IMR-90 (cell line): ENCODE results near the gene ARHGEF7. TPM values are rescaled to one million over a fixed set of nuclear protein-coding genes. Genes with fewer than 3 reads are reported as not detected.
A peak's percentile ranks its signal among the peaks of the same experiment; 100 is the strongest.
"Not testable (repeated sequence)": the region's sequence is repeated elsewhere in the genome, so short reads cannot be mapped to it uniquely, and the experiment has no call there.

Source experiments
- ATAC-seq: fragments of 200-7000 bp; cut with Tn5 transposase; 2 replicates; pipeline ENCODE4 v1.9.1; 2020; ENCODE audit warnings: low read depth, mild to moderate bottlenecking, moderate library complexity
- BruUV-seq: library from RNA; stranded (reverse); fragments of 400-500 nt; replicated peaks from 2 replicates; lab custom pipeline; 2021; lab: Mats Ljungman, UMichigan
- CTCF ChIA-PET: fragments of 300-600 bp; formaldehyde crosslinking; extraction: SDS; loops from one replicate; lab custom pipeline; 2021; ENCODE audit warnings: antibody characterized with exemption; lab: Yijun Ruan, JAX
- POLR2A ChIA-PET: fragments of 300-600 bp; sonication (Branson Sonifier 250); formaldehyde crosslinking; loops from one replicate; lab custom pipeline; 2022; ENCODE audit warnings: antibody characterized with exemption; ENCODE audit not compliant: unreplicated experiment; lab: Charles Lee
- DNase-seq: peaks from one replicate; pipeline ENCODE4 v3.0.0; 2013
- H2AFZ ChIP-seq: replicated peaks from 2 replicates; pipeline ENCODE3; 2013; ENCODE audit warnings: low read length, mild to moderate bottlenecking; ENCODE audit not compliant: poor library complexity
- H2AK5ac ChIP-seq: 2 replicates; pipeline ENCODE4 v1.6.1; 2013; ENCODE audit warnings: low read depth, low read length, inconsistent platforms
- H2AK9ac ChIP-seq: replicated peaks from 2 replicates; pipeline ENCODE3; 2013; ENCODE audit warnings: mild to moderate bottlenecking, low read depth, low read length, moderate library complexity; ENCODE audit not compliant: poor library complexity
- H2BK120ac ChIP-seq: 2 replicates; pipeline ENCODE4 v1.6.1; 2013; ENCODE audit warnings: low read depth, low read length, inconsistent platforms
- H2BK15ac ChIP-seq: 3 replicates; pipeline ENCODE4 v1.6.1; 2013; ENCODE audit warnings: low read depth, low read length, inconsistent platforms
- H2BK20ac ChIP-seq: 2 replicates; pipeline ENCODE4 v1.6.1; 2013; ENCODE audit warnings: low read depth, mild to moderate bottlenecking, inconsistent platforms, low read length, moderate library complexity
- H2BK5ac ChIP-seq: 2 replicates; pipeline ENCODE4 v1.6.1; 2013; ENCODE audit warnings: mild to moderate bottlenecking, low read depth, low read length, inconsistent platforms; ENCODE audit not compliant: poor library complexity, severe bottlenecking
- H3K14ac ChIP-seq: replicated peaks from 2 replicates; pipeline ENCODE4 v1.6.1; 2013; ENCODE audit warnings: low read depth, low read length, inconsistent platforms
- H3K18ac ChIP-seq: 2 replicates; pipeline ENCODE4 v1.6.1; 2013; ENCODE audit warnings: low read depth, low read length, control low read depth
- H3K23ac ChIP-seq: 2 replicates; pipeline ENCODE4 v1.6.1; 2013; ENCODE audit warnings: low read depth, low read length, inconsistent platforms
- H3K27ac ChIP-seq: 2 replicates; pipeline ENCODE4 v1.5.1; 2013; ENCODE audit warnings: mild to moderate bottlenecking, control low read depth, low read length; ENCODE audit not compliant: insufficient read depth
- H3K27me3 ChIP-seq: 2 replicates; pipeline ENCODE4 v1.6.1; 2013; ENCODE audit warnings: low read length; ENCODE audit not compliant: control insufficient read depth, insufficient read depth
- H3K36me3 ChIP-seq: 2 replicates; pipeline ENCODE4 v1.6.1; 2013; ENCODE audit warnings: low read length, mixed read lengths; ENCODE audit not compliant: control insufficient read depth, insufficient read depth
- H3K4ac ChIP-seq: 2 replicates; pipeline ENCODE4 v1.6.1; 2013; ENCODE audit warnings: low read depth, low read length, inconsistent platforms
- H3K4me1 ChIP-seq: 2 replicates; pipeline ENCODE4 v1.6.1; 2013; ENCODE audit warnings: low read length, mixed read lengths; ENCODE audit not compliant: control insufficient read depth, insufficient read depth
- H3K4me2 ChIP-seq: 2 replicates; pipeline ENCODE4 v1.6.1; 2013; ENCODE audit warnings: low read depth, mild to moderate bottlenecking, control low read depth, low read length, moderate library complexity
- H3K4me3 ChIP-seq: 2 replicates; pipeline ENCODE4 v1.5.1; 2013; ENCODE audit warnings: low read depth, mild to moderate bottlenecking, control low read depth, low read length, moderate library complexity; ENCODE audit not compliant: insufficient read depth
- H3K56ac ChIP-seq: 2 replicates; pipeline ENCODE4 v1.6.1; 2013; ENCODE audit warnings: low read length, inconsistent platforms; ENCODE audit not compliant: insufficient read depth; ENCODE audit errors: extremely low read depth
- H3K79me1 ChIP-seq, 2 experiments: 2 replicates each; pipeline ENCODE4 v1.6.1; 2013; ENCODE audit warnings: low read length in 2 of 2, inconsistent platforms in 1 of 2, low read depth in 1 of 2
- H3K9ac ChIP-seq: 2 replicates; pipeline ENCODE4 v1.6.1; 2013; ENCODE audit warnings: low read depth, low read length, control low read depth
- H3K9me1 ChIP-seq: 2 replicates; pipeline ENCODE4 v1.6.1; 2013; ENCODE audit warnings: low read length, inconsistent platforms; ENCODE audit not compliant: insufficient read depth
- H3K9me3 ChIP-seq: 2 replicates; pipeline ENCODE4 v1.6.1; 2013; ENCODE audit warnings: low read length; ENCODE audit not compliant: control insufficient read depth, insufficient read depth
- H4K20me1 ChIP-seq: 2 replicates; pipeline ENCODE4 v1.6.1; 2013; ENCODE audit warnings: low read length, inconsistent platforms; ENCODE audit not compliant: insufficient read depth
- H4K5ac ChIP-seq: 2 replicates; pipeline ENCODE4 v1.6.1; 2013; ENCODE audit warnings: mild to moderate bottlenecking, low read depth, low read length, control low read depth
- H4K8ac ChIP-seq, 2 experiments: 2 replicates each; pipeline ENCODE4 v1.6.1; 2013; ENCODE audit warnings: low read depth in 2 of 2, low read length in 2 of 2, control low read depth in 1 of 2, inconsistent platforms in 1 of 2
- H4K91ac ChIP-seq: 2 replicates; pipeline ENCODE4 v1.6.1; 2013; ENCODE audit warnings: low read depth, low read length, inconsistent platforms; ENCODE audit not compliant: insufficient read depth
- FOS ChIP-seq: fragments of 150-350 bp; IDR thresholded peaks from 2 replicates; pipeline ENCODE4 v1.6.1; 2016; ENCODE audit warnings: low read depth, low read length
- NFE2L2 ChIP-seq: fragments of 150-350 bp; IDR thresholded peaks from 2 replicates; pipeline ENCODE4 v1.6.1; 2016; ENCODE audit warnings: low read depth, mild to moderate bottlenecking, low read length
- WGBS, 2 experiments: methylation state at CpG; one replicate each; pipeline versions ENCODE4 v1.1.5 to v1.1.7; 2013; ENCODE audit warnings: missing lambda C conversion rate in 2 of 2; ENCODE audit not compliant: insufficient read length in 1 of 2; ENCODE audit errors: extremely low coverage in 2 of 2; 5-methylcytosine and 5-hydroxymethylcytosine counted together
- dilution Hi-C: fragments of 300-500 bp; cut with HindIII; formaldehyde crosslinking; loops from one replicate; pipeline ENCODE4 v1.14.3; 2018; ENCODE audit warnings: low sequenced_read_pairs; ENCODE audit not compliant: unreplicated experiment
- in situ Hi-C: fragments of 300-500 bp; cut with MboI; formaldehyde crosslinking; loops from 3 replicates; pipeline ENCODE4 v1.14.3; 2019; ENCODE audit warnings: low sequenced_read_pairs, inconsistent platforms, mixed read lengths
- intact Hi-C: fragments of 100-400 bp; cut with micrococcal nuclease; formaldehyde crosslinking; loops from 2 replicates; pipeline ENCODE4 v1.10.0; 2022
- polyA plus RNA-seq, 3 experiments: library from polyadenylated mRNA; depleted of rRNA; stranded (reverse); fragments of >200 nt; gene quantifications; 2 replicates each; pipeline ENCODE4 v1.2.3, GENCODE V29; 2012; ENCODE audit warnings: low replicate concordance in 1 of 3
- total RNA-seq: library from RNA; depleted of rRNA; stranded (reverse); fragments of >200 nt; gene quantifications from 2 replicates; pipeline ENCODE4 v1.2.3, GENCODE V29; 2012
- TF ChIP-seq, protein P1 (sequence below): conservative IDR thresholded peaks from 2 replicates; pipeline ENCODE4 v1.5.1; 2012; ENCODE audit warnings: mild to moderate bottlenecking, low read depth, low read length, improper control_type of control experiment

Gene ARHGEF7
- total and polyA plus RNA-seq, 2 of the 4 experiments (the other 2 are of a cell fraction) = 32.9 to 59.0 TPM

DNA sequence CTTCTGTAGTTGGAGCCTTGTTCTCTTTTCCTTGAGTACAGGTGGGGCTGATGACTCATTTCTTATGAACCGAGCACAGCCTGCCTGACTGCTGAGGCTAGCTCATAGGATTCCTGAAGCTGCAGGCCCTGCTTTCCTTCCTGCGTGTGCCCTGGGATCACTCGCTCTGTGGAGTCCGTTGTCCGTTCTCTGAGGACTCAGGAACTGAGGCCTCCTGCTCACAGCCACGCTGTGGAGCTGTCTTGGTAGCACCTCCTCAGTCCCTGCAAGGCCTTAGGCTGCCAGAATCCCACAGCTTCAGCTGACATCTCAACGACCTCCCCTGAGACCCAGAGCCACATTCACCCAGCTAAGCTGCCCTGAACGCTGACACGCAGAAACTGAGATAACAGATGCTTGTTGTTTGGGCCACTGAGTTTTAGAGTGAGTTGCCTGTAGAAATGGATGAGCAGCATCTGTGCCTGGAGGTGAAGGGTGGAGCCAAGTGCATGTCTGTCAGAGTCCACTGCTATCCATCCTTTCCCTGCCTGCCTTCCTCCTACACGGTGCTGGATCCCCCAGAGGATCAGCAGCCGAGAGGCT, 72.9 kb downstream of the ARHGEF7 start:
- H3K4me2 ChIP-seq = peak overlapping the region; percentile 6; the same call in 1 of the 2 replicates
- CTCF ChIA-PET = no interaction called here

DNA sequence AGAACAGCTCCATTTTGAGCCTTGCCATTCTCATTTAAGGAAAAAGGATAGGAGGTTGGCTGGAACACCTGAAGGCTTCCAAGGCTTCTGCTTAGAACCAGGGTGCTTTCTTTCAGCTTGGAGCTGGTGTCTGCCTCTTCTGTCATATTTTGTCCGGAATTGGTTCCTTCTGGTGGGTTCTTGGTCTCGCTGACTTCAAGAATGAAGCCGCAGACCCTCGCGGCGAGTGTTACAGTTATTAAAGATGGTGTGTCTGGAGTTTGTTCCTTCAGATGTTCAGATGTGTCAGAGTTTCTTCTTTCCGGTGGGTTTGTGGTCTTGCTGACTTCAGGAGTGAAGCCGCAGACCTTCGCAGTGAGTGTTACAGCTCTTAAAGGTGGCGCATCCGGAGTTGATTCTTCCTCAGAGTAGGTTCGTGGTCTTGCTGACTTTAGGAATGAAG, 74.0 kb downstream of the ARHGEF7 start:
- H2AK9ac ChIP-seq, dilution Hi-C loops, H3K4me1 ChIP-seq, H3K4me2 ChIP-seq, H3K36me3 ChIP-seq, ATAC-seq, H3K27me3 ChIP-seq, H4K8ac ChIP-seq, intact Hi-C loops, H4K91ac ChIP-seq, H3K9me3 ChIP-seq, H2AFZ ChIP-seq, CTCF ChIA-PET, H2AK5ac ChIP-seq, H2BK120ac ChIP-seq, POLR2A ChIA-PET, in situ Hi-C loops, H2BK20ac ChIP-seq, H3K56ac ChIP-seq, H3K27ac ChIP-seq, DNase-seq, H3K4me3 ChIP-seq, H3K4ac ChIP-seq, BruUV-seq, H3K9ac ChIP-seq, H3K23ac ChIP-seq, H3K14ac ChIP-seq, H2BK15ac ChIP-seq, H4K5ac ChIP-seq, H3K18ac ChIP-seq, H2BK5ac ChIP-seq: not testable (repeated sequence)
- Histone ChIP-seq H3K79me1 (peaks cover 26 to 81% of the 10 kb centered on the region in 2 experiments), H3K9me1 (peaks cover 26% of the 10 kb centered on the region), H4K20me1 (peaks cover 51% of the 10 kb centered on the region)
- WGBS, 2 experiments = no CpG with 5 or more reads among the region's 12 CpGs

More for the DNA sequence above, 72.9 kb downstream of the ARHGEF7 start:
- Histone ChIP-seq H4K20me1 (peaks cover 58% of the 10 kb centered on the region), H3K9me3 (no peaks in the 10 kb centered on the region), H3K4ac (0 out of 2 replicates have a peak overlapping the region, but pooled peaks have one; percentile 10), H2BK15ac (no peak overlapping the region), H3K36me3 (no peaks in the 10 kb centered on the region), H2BK120ac (no peak overlapping the region), H3K56ac (no peak overlapping the region), H2BK5ac (no peak overlapping the region), H4K5ac (no peak overlapping the region), H3K23ac (no peak overlapping the region), H2AFZ (peak overlapping the region; percentile 47), H2BK20ac (no peak overlapping the region), H3K79me1 (peaks cover 26 to 81% of the 10 kb centered on the region in 2 experiments), H3K9me1 (peaks cover 26% of the 10 kb centered on the region), H3K18ac (no peak overlapping the region), H2AK9ac (peak overlapping the region; percentile 65), H3K4me1 (peaks cover 7% of the 10 kb centered on the region), H4K8ac (no peak overlapping the region), H3K4me3 (no peak overlapping the region), H3K27me3 (no peaks in the 10 kb centered on the region), H3K27ac (no peak overlapping the region), H4K91ac (no peak overlapping the region), H3K14ac (peak overlapping the region; percentile 24; the same call in 1 of the 2 replicates), H2AK5ac (peak overlapping the region; percentile 49; the same call in 1 of the 2 replicates), H3K9ac (no peak overlapping the region)
- in situ Hi-C loops = no loop called here
- ATAC-seq = peak; percentile 78
- WGBS, 2 experiments = 53% methylated on average over 6 of the region's 11 CpGs; no CpG with 5 or more reads in 1 of the 2 experiments
- TF ChIP-seq, protein P1, sequence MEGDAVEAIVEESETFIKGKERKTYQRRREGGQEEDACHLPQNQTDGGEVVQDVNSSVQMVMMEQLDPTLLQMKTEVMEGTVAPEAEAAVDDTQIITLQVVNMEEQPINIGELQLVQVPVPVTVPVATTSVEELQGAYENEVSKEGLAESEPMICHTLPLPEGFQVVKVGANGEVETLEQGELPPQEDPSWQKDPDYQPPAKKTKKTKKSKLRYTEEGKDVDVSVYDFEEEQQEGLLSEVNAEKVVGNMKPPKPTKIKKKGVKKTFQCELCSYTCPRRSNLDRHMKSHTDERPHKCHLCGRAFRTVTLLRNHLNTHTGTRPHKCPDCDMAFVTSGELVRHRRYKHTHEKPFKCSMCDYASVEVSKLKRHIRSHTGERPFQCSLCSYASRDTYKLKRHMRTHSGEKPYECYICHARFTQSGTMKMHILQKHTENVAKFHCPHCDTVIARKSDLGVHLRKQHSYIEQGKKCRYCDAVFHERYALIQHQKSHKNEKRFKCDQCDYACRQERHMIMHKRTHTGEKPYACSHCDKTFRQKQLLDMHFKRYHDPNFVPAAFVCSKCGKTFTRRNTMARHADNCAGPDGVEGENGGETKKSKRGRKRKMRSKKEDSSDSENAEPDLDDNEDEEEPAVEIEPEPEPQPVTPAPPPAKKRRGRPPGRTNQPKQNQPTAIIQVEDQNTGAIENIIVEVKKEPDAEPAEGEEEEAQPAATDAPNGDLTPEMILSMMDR = no peak
- TF ChIP-seq FOS (0 out of 2 replicates have a peak, but pooled peaks have one; percentile 16), NFE2L2 (no peak)
- POLR2A ChIA-PET = no interaction called here
- intact Hi-C loops = no loop called here
- peak; percentile 67 for DNase-seq
- dilution Hi-C loops = no loop called here
- BruUV-seq = no TSS peak
